Spinal cord (tissue), 10 donors: Measurements from ENCODE around the gene RAB11B. TPM values are rescaled to one million over a fixed set of nuclear protein-coding genes. Genes with fewer than 3 reads are reported as not detected.
"Not testable (repeated sequence)": the region's sequence is repeated elsewhere in the genome, so short reads cannot be mapped to it uniquely, and the experiment has no call there.

Experiments
- DNase-seq, 6 donors: peaks; one replicate each; pipeline versions ENCODE4 v3.0.0 to v3.0.0-alpha.2; 2013 to 2015; ENCODE audit warnings: low spot score in 6 of 6, low read depth in 4 of 6
- H3K27ac ChIP-seq: one replicate; pipeline ENCODE4 v1.5.1; 2013; ENCODE audit warnings: low read depth, low read length, control low read depth
- H3K27me3 ChIP-seq: one replicate; pipeline ENCODE4 v1.6.1; 2013; ENCODE audit warnings: low read length; ENCODE audit not compliant: control insufficient read depth, insufficient read depth
- H3K36me3 ChIP-seq: one replicate; pipeline ENCODE4 v1.6.1; 2013; ENCODE audit warnings: low read length; ENCODE audit not compliant: control insufficient read depth, insufficient read depth
- H3K4me1 ChIP-seq: one replicate; pipeline ENCODE4 v1.6.1; 2013; ENCODE audit warnings: low read length; ENCODE audit not compliant: control insufficient read depth, insufficient read depth
- H3K4me3 ChIP-seq: one replicate; pipeline ENCODE4 v1.5.1; 2013; ENCODE audit warnings: low read depth, low read length, control low read depth
- H3K9me3 ChIP-seq: one replicate; pipeline ENCODE4 v1.6.1; 2013; ENCODE audit warnings: low read length; ENCODE audit not compliant: control insufficient read depth, insufficient read depth
- WGBS: methylation state at CpG from one replicate; pipeline ENCODE4 v1.1.5; 2013; ENCODE audit warnings: missing lambda C conversion rate; ENCODE audit not compliant: insufficient coverage; 5-methylcytosine and 5-hydroxymethylcytosine counted together
- polyA plus RNA-seq, 2 donors: library from polyadenylated mRNA; unstranded; fragments of 120-200 nt; gene quantifications; one replicate each; pipeline ENCODE4 v1.2.1, GENCODE V29; 2013; ENCODE audit not compliant: insufficient read length in 2 of 2
- total RNA-seq, 2 donors: library from RNA; depleted of rRNA in 1 of 2; stranded (reverse); fragments of 120-200 nt in 1 of 2; fragments of >200 nt in 1 of 2; gene quantifications; one replicate each; pipeline versions ENCODE4 v1.2.3 to v1.2.4, GENCODE V29; 2013 to 2014
- donor health status: healthy.

RAB11B gene
- total and polyA plus RNA-seq, 4 donors = 34.1 to 318 (median 240) TPM

- WGBS = 43% methylated on average over 19 of the region's 32 CpGs
- H3K27me3 ChIP-seq, H3K9me3 ChIP-seq, DNase-seq: not testable (repeated sequence)
- Histone ChIP-seq H3K4me3 (peak overlapping the region; percentile 87), H3K27ac (peak overlapping the region; percentile 61), H3K4me1 (peaks cover 22% of the 10 kb centered on the region), H3K36me3 (peaks cover 25% of the 10 kb centered on the region)
These were observed 54.0 kb downstream of the RAB11B start for GRCh38 chr19:8444140-8444676.

GRCh38 chr19:8444677-8445487 lies 54.7 kb downstream of the RAB11B start, which contains the start of gene HNRNPM:
HNRNPM (plus strand) TSS chr19:8444975; CDS start chr19:8444999, 24 bp downstream.
- Histone ChIP-seq H3K27me3 (no peaks in the 10 kb centered on the region), H3K4me1 (peaks cover 22% of the 10 kb centered on the region), H3K9me3 (no peaks in the 10 kb centered on the region), H3K27ac (peak within 1 kb of the TSS; percentile 85), H3K36me3 (peaks cover 18% of the 10 kb centered on the region), H3K4me3 (peak within 1 kb of the TSS; percentile 87)
- under 1% methylated on average over 87 of the region's 93 CpGs for WGBS
- DNase-seq = peak; percentile 87 to 99 (median 96)

- Histone ChIP-seq H3K27ac (peak overlapping the region; percentile 85), H3K4me1 (peaks cover 22% of the 10 kb centered on the region), H3K36me3 (peaks cover 18% of the 10 kb centered on the region), H3K9me3 (no peaks in the 10 kb centered on the region), H3K27me3 (no peaks in the 10 kb centered on the region), H3K4me3 (peak overlapping the region; percentile 87)
- peak in 2 of 6 donors; percentile 45 to 62 for DNase-seq
- WGBS = 0% methylated on average over 36 of the region's 45 CpGs
These were observed 55.4 kb downstream of the RAB11B start for GRCh38 chr19:8445488-8446001.

- Histone ChIP-seq H3K36me3 (peaks cover 17% of the 10 kb centered on the region), H3K9me3 (no peaks in the 10 kb centered on the region), H3K4me3 (peak overlapping the region; percentile 87), H3K27me3 (no peaks in the 10 kb centered on the region), H3K4me1 (peaks cover 22% of the 10 kb centered on the region), H3K27ac (peak overlapping the region; percentile 85)
- 45% methylated on average over 4 of the region's 16 CpGs for WGBS
- DNase-seq = no peak
These were observed 56.0 kb downstream of the RAB11B start for GRCh38 chr19:8446061-8446709.

- Histone ChIP-seq H3K4me3 (no peak overlapping the region), H3K27ac (no peak overlapping the region), H3K36me3 (peaks cover 21% of the 10 kb centered on the region), H3K27me3 (no peaks in the 10 kb centered on the region), H3K4me1 (peaks cover 17% of the 10 kb centered on the region), H3K9me3 (no peaks in the 10 kb centered on the region)
- no peak for DNase-seq
- WGBS = 63% methylated on average over 4 of the region's 8 CpGs
These were observed 59.7 kb downstream of the RAB11B start for GRCh38 chr19:8449830-8450229.

GRCh38 chr19:8451377-8451776 lies 61.2 kb downstream of the RAB11B start:
- no peak overlapping the region for H3K4me3 ChIP-seq
- H3K9me3 ChIP-seq = no peaks in the 10 kb centered on the region
- H3K4me1 ChIP-seq = peaks cover 14% of the 10 kb centered on the region
- peaks cover 24% of the 10 kb centered on the region for H3K36me3 ChIP-seq
- WGBS = 63% methylated on average over 2 of the region's 6 CpGs
- no peaks in the 10 kb centered on the region for H3K27me3 ChIP-seq
- H3K27ac ChIP-seq = no peak overlapping the region
- DNase-seq = no peak

GRCh38 chr19:8451885-8452284 lies 61.7 kb downstream of the RAB11B start:
- H3K27me3 ChIP-seq = no peaks in the 10 kb centered on the region
- no peak overlapping the region for H3K27ac ChIP-seq
- DNase-seq = no peak
- no peaks in the 10 kb centered on the region for H3K9me3 ChIP-seq
- no peak overlapping the region for H3K4me3 ChIP-seq
- peaks cover 12% of the 10 kb centered on the region for H3K4me1 ChIP-seq
- WGBS = 56% methylated on average over 1 of the region's 3 CpGs
- H3K36me3 ChIP-seq = peaks cover 26% of the 10 kb centered on the region

GRCh38 chr19:8452446-8453123 lies 62.4 kb downstream of the RAB11B start:
- Histone ChIP-seq H3K4me3 (no peak overlapping the region), H3K27me3 (no peaks in the 10 kb centered on the region), H3K36me3 (peaks cover 22% of the 10 kb centered on the region), H3K9me3 (no peaks in the 10 kb centered on the region), H3K27ac (no peak overlapping the region), H3K4me1 (peaks cover 7% of the 10 kb centered on the region)
- DNase-seq = no peak
- WGBS = 89% methylated on average over 2 of the region's 4 CpGs

GRCh38 chr19:8453616-8454015 lies 63.5 kb downstream of the RAB11B start:
- H3K27ac ChIP-seq = no peak overlapping the region
- peaks cover 6% of the 10 kb centered on the region for H3K4me1 ChIP-seq
- DNase-seq = no peak
- H3K9me3 ChIP-seq = no peaks in the 10 kb centered on the region
- H3K27me3 ChIP-seq = no peaks in the 10 kb centered on the region
- 87% methylated on average over 5 of the region's 6 CpGs for WGBS
- H3K4me3 ChIP-seq = no peak overlapping the region
- H3K36me3 ChIP-seq = peaks cover 19% of the 10 kb centered on the region
